HG03039 (cell line): ENCODE data around the gene KCTD5.
A peak's percentile ranks its signal among the peaks of the same experiment; 100 is the strongest.

ENCODE experiments used
- ATAC-seq: cut with Tn5 transposase; IDR thresholded peaks from one replicate; pipeline ENCODE4 v1.9.1; 2021; ENCODE audit warnings: mild to moderate bottlenecking, moderate library complexity; ENCODE audit not compliant: unreplicated experiment

The KCTD5 gene

GRCh38 chr16:2708955-2709587 is 26.7 kb downstream of the KCTD5 start:
- no peak for ATAC-seq

GRCh38 chr16:2709588-2709984 is 27.3 kb downstream of the KCTD5 start:
- ATAC-seq = no peak

DNA sequence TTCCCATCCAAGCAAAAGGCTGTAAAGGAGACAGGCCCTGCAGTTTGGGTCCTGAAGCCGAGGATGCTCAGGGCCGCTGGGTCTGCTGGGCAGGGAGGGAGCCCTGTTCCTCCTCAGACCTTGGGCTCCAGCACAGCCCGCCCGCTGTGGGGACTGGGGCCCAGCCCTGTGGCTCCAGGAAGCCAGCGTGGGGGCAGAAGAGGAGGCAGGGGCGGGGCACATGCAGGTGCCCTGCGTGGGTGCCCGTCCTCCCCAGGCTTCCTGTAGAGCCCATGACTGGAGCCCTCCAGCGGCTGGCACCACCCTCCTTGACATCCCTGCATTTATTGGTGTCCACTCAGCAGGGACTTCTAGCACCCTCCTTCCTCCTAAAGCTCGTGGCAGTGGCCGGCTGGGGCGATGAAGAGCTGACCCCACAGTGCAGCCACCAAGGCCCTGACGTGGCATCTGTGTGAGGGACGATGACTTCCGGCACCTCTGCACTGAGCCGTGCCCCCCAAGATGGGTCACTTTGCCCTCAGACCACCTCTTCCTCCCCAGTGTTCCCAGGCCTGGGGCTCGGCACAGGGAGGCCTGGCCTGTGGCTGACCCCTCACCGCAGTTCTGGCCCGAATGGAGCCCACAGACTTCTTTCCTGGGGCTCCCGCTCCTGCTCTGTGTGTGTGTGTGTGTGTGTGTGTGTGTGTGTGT is 27.8 kb downstream of the KCTD5 start:
- no peak for ATAC-seq

- no peak for ATAC-seq
Measured at GRCh38 chr16:2710711-2711231, 28.4 kb downstream of the KCTD5 start.

DNA sequence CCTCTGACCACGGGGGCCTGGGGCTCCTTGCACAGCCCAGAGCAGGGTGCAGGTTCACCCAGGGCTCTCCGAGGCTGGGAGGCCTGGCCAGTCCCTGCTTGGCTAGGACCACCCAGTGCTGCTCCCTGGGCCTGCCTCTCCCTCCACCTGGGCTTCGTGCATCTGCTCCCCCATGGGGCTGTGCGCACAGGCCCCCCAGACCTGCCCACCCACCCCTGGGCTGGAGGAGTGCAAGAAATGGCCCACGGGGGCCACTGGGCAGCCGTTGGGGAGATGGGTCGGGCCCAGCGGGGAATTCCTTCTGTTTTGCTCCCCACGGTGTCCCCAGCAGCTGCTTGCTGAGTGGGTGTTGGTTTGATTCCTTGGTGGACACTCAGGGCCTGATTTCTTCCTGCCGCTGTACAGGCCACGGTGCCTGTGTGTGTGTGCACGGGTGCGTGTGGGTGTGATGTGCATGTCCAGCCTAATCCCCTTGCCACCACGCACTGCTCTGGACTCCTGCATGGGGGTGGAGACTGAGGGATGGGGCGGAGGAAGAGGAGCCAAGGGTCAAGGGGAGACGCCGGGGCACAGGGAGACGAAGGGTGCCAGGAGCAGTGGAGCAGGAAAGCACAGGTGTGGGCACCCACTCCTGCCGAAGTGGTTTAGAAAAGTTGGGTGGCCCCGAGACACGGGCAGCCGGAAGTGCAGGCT is 29.2 kb downstream of the KCTD5 start:
- ATAC-seq = no peak

DNA sequence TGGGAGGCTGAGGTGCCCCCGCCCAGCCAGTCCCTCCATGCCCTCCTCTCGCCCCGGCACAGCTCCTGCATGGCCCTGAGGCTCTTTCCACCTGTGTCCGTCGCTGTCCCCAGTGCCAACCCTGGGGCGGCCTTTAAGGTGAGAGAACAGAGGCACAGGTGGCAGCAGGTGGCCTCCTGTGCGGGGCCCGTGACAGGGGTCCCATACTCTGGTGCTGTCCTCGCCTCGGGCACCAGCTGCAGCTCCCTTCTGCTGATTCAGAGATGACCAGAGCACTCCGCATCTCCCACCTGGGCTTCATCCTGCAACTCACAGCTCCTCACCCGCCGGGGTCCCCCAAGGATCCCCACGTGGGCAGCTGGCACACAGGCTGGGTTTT is 29.7 kb downstream of the KCTD5 start:
- no peak for ATAC-seq

- ATAC-seq = no peak
Measured at GRCh38 chr16:2712546-2712945, 30.2 kb downstream of the KCTD5 start.

GRCh38 chr16:2713523-2713922 is 31.2 kb downstream of the KCTD5 start:
- ATAC-seq = no peak

GRCh38 chr16:2713985-2714774 is 31.9 kb downstream of the KCTD5 start:
- ATAC-seq = no peak

- ATAC-seq = no peak
Measured at GRCh38 chr16:2715064-2715463, 32.7 kb downstream of the KCTD5 start.

- no peak for ATAC-seq
Measured at GRCh38 chr16:2715519-2715918, 33.2 kb downstream of the KCTD5 start.

DNA sequence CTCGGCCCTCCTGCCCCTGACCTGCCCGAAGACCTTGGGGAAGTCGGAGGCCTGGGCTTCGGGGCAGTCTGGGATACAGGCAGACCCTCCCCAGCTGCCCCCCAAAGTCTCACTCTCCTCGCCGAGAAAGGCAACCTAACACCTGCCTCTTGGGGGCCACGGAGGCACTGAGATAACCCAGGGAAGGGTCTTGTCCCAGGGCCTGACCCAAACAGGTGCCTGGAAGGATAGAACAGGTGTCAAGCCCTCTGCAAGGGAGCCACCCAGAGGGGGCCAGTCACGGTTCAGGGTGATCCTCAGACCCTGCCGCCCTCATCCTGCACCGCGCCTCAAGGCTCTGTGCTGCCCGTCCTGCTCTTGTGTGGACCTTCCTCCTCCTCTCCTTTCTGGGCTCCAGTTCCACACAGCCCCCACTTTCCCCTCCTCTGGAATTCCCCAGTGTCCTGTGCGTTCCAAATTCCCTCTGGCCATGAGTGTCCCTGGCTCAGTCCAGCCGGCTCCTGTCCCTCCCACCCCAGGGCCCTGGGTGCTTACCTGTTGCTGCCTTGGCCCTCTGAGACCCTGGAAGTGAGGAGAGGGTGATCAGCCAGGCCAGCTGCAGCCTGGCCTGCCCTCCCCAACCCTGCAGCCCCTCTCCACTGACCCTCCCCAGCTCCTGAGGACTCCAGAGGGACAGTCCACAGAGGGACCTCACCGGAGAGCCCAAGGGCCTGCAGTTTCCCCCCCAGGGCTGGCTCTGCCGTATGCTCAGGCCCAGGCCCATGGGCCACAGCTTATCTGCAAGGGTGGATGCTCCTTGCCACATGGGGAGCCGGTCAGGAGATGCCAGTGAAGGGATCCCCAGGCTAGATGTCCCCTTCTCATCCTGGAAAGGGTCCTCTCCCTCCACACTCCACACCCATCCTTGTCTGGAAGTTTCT is 33.9 kb downstream of the KCTD5 start:
- no peak for ATAC-seq

- no peak for ATAC-seq
Measured at GRCh38 chr16:2716948-2717347, 34.6 kb downstream of the KCTD5 start.

DNA sequence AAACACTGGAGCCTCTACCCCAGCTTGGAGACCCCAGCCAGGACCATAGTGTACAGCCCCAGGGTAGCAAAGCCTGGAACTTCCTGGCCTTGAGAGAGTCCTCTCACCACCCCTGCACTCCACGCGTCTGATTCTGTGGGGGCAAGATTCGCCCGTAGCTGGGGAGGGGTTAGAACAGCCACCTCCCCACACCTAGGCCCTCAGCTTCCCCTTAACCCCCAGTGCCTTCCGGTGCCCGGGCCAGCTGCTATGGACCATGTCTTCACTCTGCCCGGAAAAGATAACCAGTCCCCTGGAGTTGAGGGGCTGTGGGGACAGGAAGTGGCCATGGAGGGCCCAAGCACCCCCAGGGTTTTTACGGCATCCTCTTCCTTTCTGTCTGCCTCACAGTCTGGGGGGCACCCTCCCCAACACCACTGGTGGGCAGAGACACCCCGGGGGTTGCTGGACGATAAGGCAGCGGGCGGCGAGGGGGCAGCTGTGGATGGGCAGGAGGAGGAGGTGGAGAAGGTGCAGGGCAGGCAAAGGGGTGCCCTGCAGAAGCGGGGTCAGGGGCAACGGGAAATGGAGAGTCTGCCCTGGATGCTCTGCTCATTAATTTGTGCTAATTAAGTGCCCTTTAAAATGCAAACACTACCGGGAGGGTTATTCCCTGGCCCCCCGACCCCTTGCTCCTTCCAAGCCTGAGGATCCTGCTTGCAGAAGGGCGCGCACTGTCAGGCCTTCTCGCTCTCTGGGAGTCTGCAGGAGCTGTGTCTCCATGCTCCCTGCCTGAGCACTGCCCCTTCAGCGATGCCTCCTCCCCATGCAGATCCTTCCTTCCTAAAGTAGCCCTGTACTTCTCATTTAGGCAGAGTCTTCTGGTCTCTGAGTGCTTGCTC is 35.3 kb downstream of the KCTD5 start:
- ATAC-seq = no peak

DNA sequence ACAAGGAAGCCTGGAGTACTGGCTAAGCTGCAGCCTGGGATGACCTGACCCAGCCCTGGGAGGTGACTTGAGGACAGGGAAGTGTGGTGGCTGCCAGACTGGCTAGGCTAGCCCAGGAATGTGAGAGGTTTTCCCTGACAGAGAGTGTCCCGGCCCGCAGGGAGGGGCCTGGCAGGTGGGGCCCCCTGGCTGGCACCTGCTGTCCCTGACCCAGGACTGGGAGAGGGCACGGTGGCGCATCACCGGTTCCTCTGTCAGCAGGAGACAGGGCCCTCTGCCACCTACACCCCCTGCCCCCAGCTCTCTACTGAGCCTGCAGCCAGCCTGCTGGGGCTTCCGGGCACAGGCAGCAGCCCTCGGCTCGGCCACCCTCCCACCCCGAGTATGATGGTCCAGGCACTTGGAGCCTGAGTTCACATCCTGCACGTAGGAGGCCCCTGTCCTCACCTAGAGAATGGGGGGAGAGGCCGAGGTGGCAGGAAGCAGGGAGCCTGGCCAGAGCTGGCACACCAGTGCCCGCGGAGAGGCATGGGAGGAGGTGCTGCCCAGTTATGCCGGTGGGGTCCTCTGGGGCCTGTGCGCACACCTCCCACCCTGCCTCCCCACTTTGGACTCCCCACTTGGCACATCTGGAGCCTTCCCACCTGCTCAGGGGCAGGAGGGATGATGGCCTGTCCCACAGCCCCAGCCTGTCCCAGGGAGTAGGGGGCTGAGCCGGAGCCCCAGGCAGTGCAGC is 37.2 kb downstream of the KCTD5 start:
- no peak for ATAC-seq

GRCh38 chr16:2720064-2720457 is 37.7 kb downstream of the KCTD5 start, which contains the start of gene PRSS27:
Gene PRSS27, minus strand, starts transcription at chr16:2720224. Its CDS starts 64 bp downstream, at chr16:2720160.
- no peak for ATAC-seq

GRCh38 chr16:2720719-2721633 is 38.7 kb downstream of the KCTD5 start:
- ATAC-seq = peak; percentile 77
